Keratinocyte (primary cell): Measurements from ENCODE around the gene TP73. TPM values are rescaled to one million over a fixed set of nuclear protein-coding genes. Genes with fewer than 3 reads are reported as not detected.

Experiments used
- DNase-seq: peaks from one replicate; pipeline ENCODE4 v3.0.0-alpha.2; 2011; ENCODE audit warnings: low read depth, missing footprints, low spot score
- FAIRE-seq: peaks from 2 replicates; lab custom pipeline; 2011; peaks lifted over from hg19 to GRCh38; lab: Jason Lieb, UNC
- H2AFZ ChIP-seq: 2 replicates; pipeline ENCODE4 v1.6.0; 2012; ENCODE audit warnings: low read length, control low read depth, inconsistent platforms; ENCODE audit not compliant: control insufficient read depth
- H3K27ac ChIP-seq: 2 replicates; pipeline ENCODE4 v1.5.1; 2011; ENCODE audit warnings: low read length; ENCODE audit not compliant: control insufficient read depth, insufficient read depth
- H3K27me3 ChIP-seq: 3 replicates; pipeline ENCODE4 v1.6.0; 2011; ENCODE audit warnings: low read length; ENCODE audit not compliant: control insufficient read depth, insufficient read depth; ENCODE audit errors: extremely low read depth
- H3K36me3 ChIP-seq, 2 experiments: 2 replicates in 1 of 2; 3 replicates in 1 of 2; pipeline ENCODE4 v1.5.1; 2011; ENCODE audit warnings: low read length in 2 of 2, mild to moderate bottlenecking in 1 of 2; ENCODE audit not compliant: control insufficient read depth in 2 of 2, insufficient read depth in 2 of 2; ENCODE audit errors: extremely low read depth in 1 of 2
- H3K4me1 ChIP-seq: 3 replicates; pipeline ENCODE4 v1.5.1; 2011; ENCODE audit warnings: low read length; ENCODE audit not compliant: control insufficient read depth, insufficient read depth; ENCODE audit errors: extremely low read depth
- H3K4me2 ChIP-seq: 3 replicates; pipeline ENCODE4 v1.6.0; 2011; ENCODE audit warnings: low read depth, low read length; ENCODE audit not compliant: control insufficient read depth, insufficient read depth; ENCODE audit errors: extremely low read depth
- H3K4me3 ChIP-seq, 3 experiments: fragments of 200-600 bp in 1 of 3; sonication (generic) in 1 of 3; 2 replicates in 2 of 3; 3 replicates in 1 of 3; pipeline ENCODE4 v1.5.1; 2011 to 2016; ENCODE audit warnings: low read length in 3 of 3, mild to moderate bottlenecking in 3 of 3, control low read depth in 2 of 3, inconsistent platforms in 1 of 3, low read depth in 1 of 3, mixed read lengths in 1 of 3, mixed run types in 1 of 3, moderate library complexity in 1 of 3; ENCODE audit not compliant: control insufficient read depth in 2 of 3, insufficient read depth in 2 of 3; ENCODE audit errors: extremely low read depth in 1 of 3
- H3K79me2 ChIP-seq: 2 replicates; pipeline ENCODE4 v1.6.0; 2012; ENCODE audit warnings: low read length; ENCODE audit not compliant: control insufficient read depth, insufficient read depth
- H3K9ac ChIP-seq: 3 replicates; pipeline ENCODE4 v1.6.0; 2011; ENCODE audit warnings: low read length; ENCODE audit not compliant: control insufficient read depth, insufficient read depth; ENCODE audit errors: extremely low read depth
- H3K9me1 ChIP-seq: 3 replicates; pipeline ENCODE4 v1.6.0; 2011; ENCODE audit warnings: low read length; ENCODE audit not compliant: control insufficient read depth, insufficient read depth; ENCODE audit errors: extremely low read depth
- H3K9me3 ChIP-seq: 2 replicates; pipeline ENCODE4 v1.5.1; 2012; ENCODE audit warnings: low read depth, low read length; ENCODE audit not compliant: control insufficient read depth
- H4K20me1 ChIP-seq: 3 replicates; pipeline ENCODE4 v1.6.0; 2011; ENCODE audit warnings: low read length; ENCODE audit not compliant: control insufficient read depth, insufficient read depth; ENCODE audit errors: extremely low read depth
- EZH2 ChIP-seq: IDR thresholded peaks from one replicate; pipeline ENCODE4 v1.6.1; 2012; ENCODE audit warnings: inconsistent platforms, mild to moderate bottlenecking, low read length, moderate library complexity
- dilution Hi-C: fragments of 300-500 bp; cut with MboI; formaldehyde crosslinking; loops from one replicate; pipeline ENCODE4 v1.7.0; 2020; ENCODE audit warnings: low sequenced_read_pairs; ENCODE audit not compliant: extremely low pct_ligation_motif_present
- polyA plus RNA-seq, 5 experiments: library from polyadenylated mRNA; depleted of rRNA in 3 of 5; stranded (reverse) in 3 of 5; stranded (forward) in 1 of 5; unstranded in 1 of 5; fragments of >200 nt; gene quantifications; 1 replicate in 1 of 5; 2 replicates in 3 of 5; 3 replicates in 1 of 5; pipeline versions ENCODE4 v1.2.1 to v1.2.3, GENCODE V29; 2011 to 2012; ENCODE audit warnings: missing spikeins in 2 of 5, low read depth in 1 of 5, low replicate concordance in 1 of 5
- TF ChIP-seq, protein P1 (sequence below), 3 experiments: IDR thresholded peaks in 1 of 3; conservative IDR thresholded peaks in 1 of 3; optimal IDR thresholded peaks in 1 of 3; 2 replicates in 2 of 3; 3 replicates in 1 of 3; pipeline versions ENCODE3 to v1.5.1; 2011; ENCODE audit warnings: low read length in 3 of 3, mild to moderate bottlenecking in 3 of 3, moderate library complexity in 2 of 3, control low read depth in 1 of 3, inconsistent platforms in 1 of 3; ENCODE audit not compliant: insufficient read depth in 2 of 3; ENCODE audit errors: extremely low read depth in 1 of 3

The TP73 gene
- polyA plus RNA-seq, 1 donor (not counting 4 experiments of a cell fraction or from before 2014, with no cell fraction given), result 0.14 TPM

DNA sequence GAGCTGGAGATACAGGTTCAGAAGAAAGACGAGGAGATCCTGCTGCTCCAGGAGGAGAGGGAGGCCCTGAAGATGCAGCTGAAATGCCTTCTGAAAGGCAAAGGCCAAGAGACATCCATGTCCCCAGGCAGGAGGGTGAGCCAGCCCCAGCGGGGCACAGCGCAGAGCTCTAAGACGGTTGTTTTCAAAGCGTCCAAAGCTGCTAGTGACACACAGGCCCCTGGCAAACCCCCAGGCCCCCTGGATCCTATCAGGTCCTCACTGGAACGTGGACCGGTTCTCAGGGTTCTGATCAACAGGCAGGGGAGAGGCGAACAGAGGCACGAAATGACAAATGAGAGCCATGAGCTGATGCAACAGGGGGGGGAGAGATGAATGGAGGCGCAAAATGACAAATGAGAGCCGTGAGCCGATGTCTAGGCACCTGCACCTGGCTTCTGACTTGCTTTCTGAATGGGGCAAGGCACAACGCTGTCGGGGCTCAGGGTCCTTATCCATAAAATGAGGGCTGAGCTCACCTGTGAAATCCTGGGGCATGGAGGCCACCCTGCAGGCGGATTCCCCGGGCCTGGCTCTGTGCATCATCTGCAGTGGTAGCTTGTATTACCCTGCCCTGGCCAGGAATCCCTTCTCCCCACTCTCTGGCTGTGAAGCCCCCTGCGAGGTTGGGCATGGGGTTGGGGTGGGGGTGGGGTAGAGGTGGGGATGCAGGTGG is 109.1 kb downstream of the TP73 start:
- no peak for DNase-seq
- no peaks in the 10 kb centered on the region for H3K36me3 ChIP-seq
- no peak overlapping the region for H3K4me3 ChIP-seq
- no peak overlapping the region for H2AFZ ChIP-seq
- H4K20me1 ChIP-seq, result no peaks in the 10 kb centered on the region
- no peak overlapping the region for H3K4me2 ChIP-seq
- no peaks in the 10 kb centered on the region for H3K9me1 ChIP-seq
- no peaks in the 10 kb centered on the region for H3K79me2 ChIP-seq
- peaks cover 25% of the 10 kb centered on the region for H3K27me3 ChIP-seq
- peaks cover 2% of the 10 kb centered on the region for H3K9me3 ChIP-seq
- no peak overlapping the region for H3K9ac ChIP-seq
- no peak overlapping the region for H3K27ac ChIP-seq
- no peaks in the 10 kb centered on the region for H3K4me1 ChIP-seq
- TF ChIP-seq, protein P1, sequence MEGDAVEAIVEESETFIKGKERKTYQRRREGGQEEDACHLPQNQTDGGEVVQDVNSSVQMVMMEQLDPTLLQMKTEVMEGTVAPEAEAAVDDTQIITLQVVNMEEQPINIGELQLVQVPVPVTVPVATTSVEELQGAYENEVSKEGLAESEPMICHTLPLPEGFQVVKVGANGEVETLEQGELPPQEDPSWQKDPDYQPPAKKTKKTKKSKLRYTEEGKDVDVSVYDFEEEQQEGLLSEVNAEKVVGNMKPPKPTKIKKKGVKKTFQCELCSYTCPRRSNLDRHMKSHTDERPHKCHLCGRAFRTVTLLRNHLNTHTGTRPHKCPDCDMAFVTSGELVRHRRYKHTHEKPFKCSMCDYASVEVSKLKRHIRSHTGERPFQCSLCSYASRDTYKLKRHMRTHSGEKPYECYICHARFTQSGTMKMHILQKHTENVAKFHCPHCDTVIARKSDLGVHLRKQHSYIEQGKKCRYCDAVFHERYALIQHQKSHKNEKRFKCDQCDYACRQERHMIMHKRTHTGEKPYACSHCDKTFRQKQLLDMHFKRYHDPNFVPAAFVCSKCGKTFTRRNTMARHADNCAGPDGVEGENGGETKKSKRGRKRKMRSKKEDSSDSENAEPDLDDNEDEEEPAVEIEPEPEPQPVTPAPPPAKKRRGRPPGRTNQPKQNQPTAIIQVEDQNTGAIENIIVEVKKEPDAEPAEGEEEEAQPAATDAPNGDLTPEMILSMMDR (optimal IDR thresholded peaks at IDR 0.05 in 1 of 3, IDR thresholded peaks at IDR 0.05 in 1 of 3, conservative IDR thresholded peaks at IDR 0.05 in 1 of 3; ENCODE audit: extremely low read depth in 1 of 3, insufficient read depth in 2 of 3, low read length in 3 of 3), result no peak
- no peak for TF ChIP-seq EZH2
- no peak for FAIRE-seq
- dilution Hi-C loops, result no loop called here

DNA sequence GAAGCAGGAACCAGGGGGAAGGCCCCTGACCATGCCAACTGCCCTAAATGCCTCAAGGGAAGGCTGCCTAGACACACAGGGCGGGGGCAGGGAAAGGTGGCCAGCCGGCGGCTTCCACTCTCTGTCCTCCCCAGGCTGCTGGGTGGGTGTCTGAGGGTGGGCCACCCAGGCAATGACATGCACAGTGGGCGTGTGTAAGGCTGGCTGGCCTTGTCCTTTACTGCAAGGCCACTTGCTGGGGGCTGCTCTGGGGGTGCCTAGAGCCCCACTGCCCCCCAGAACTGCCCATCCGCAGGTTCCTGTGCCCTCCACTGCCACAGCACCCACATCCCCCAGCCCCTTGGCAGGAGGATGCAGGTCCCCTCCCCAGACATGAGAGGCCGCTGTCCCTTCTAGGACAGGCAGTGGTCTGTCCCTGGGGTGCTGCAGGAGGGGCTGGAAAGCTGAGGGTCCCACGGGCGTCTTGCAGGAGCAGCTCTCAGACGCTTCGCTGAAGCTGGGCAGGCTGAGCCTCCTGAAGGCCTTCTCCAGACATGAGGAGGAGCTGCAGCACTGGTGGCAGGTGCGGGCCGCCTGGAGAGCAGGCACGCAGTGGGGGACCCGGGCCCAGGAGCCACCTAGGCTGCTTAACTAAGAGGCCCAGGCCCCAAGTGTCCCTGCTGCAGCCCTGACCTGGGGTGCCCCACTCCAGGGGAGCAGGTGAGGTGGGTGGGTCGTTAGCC is 110.0 kb downstream of the TP73 start:
- no peak for DNase-seq
- dilution Hi-C loops, result no loop called here
- Histone ChIP-seq H3K4me3 (no peak overlapping the region), H3K9me3 (peaks cover 2% of the 10 kb centered on the region), H3K36me3 (no peaks in the 10 kb centered on the region), H2AFZ (no peak overlapping the region), H3K27ac (no peak overlapping the region), H3K79me2 (no peaks in the 10 kb centered on the region), H3K27me3 (peaks cover 25% of the 10 kb centered on the region), H3K4me1 (no peaks in the 10 kb centered on the region), H3K9me1 (no peaks in the 10 kb centered on the region), H3K4me2 (no peak overlapping the region), H4K20me1 (no peaks in the 10 kb centered on the region), H3K9ac (no peak overlapping the region)
- TF ChIP-seq EZH2, result no peak
- TF ChIP-seq, protein P1 (optimal IDR thresholded peaks at IDR 0.05 in 1 of 3, IDR thresholded peaks at IDR 0.05 in 1 of 3, conservative IDR thresholded peaks at IDR 0.05 in 1 of 3; ENCODE audit: extremely low read depth in 1 of 3, insufficient read depth in 2 of 3, low read length in 3 of 3), result no peak
- no peak for FAIRE-seq
